HCT116 (cell line): ENCODE results near the gene FRK. TPM values are rescaled to one million over a fixed set of nuclear protein-coding genes. Genes with fewer than 3 reads are reported as not detected.

Experiments used
- ATAC-seq: fragments of 200-7000 bp; cut with Tn5 transposase; 2 replicates; pipeline ENCODE4 v1.9.1; 2020; ENCODE audit warnings: mild to moderate bottlenecking, moderate library complexity
- BruUV-seq: library from RNA; stranded (reverse); fragments of 400-500 nt; replicated peaks from 2 replicates; lab custom pipeline; 2021; lab: Mats Ljungman, UMichigan
- CTCF ChIA-PET: fragments of 300-600 bp; sonication (Branson Sonifier 250); formaldehyde crosslinking; loops from one replicate; lab custom pipeline; 2021; ENCODE audit warnings: antibody characterized with exemption; lab: Charles Lee
- POLR2A ChIA-PET: fragments of 300-600, 350-600 bp; sonication (Branson Sonifier 250); formaldehyde crosslinking; loops from one replicate; lab custom pipeline; 2021; ENCODE audit warnings: antibody characterized with exemption; lab: Charles Lee
- RAD21 ChIA-PET, 2 experiments: fragments of 300-600 bp; sonication (Branson Sonifier 250); formaldehyde crosslinking; loops; one replicate each; lab custom pipeline; 2023; ENCODE audit warnings: low total read pairs in 2 of 2; ENCODE audit not compliant: uncharacterized antibody in 2 of 2, unreplicated experiment in 2 of 2, low non-redundant PET in 1 of 2; lab: Charles Lee
- DNase-seq: peaks from one replicate; pipeline ENCODE4 v3.0.0-alpha.2; 2010; ENCODE audit warnings: low read depth, low spot score
- H2AFZ ChIP-seq: fragments of 200-600 bp; shearing (Covaris generic), sonication (generic); 2 replicates; pipeline ENCODE4 v1.6.1; 2017; ENCODE audit warnings: low read depth, mixed run types, mixed read lengths, antibody characterized with exemption, low read length; ENCODE audit not compliant: poor library complexity, severe bottlenecking
- H3K27ac ChIP-seq: 2 replicates; pipeline ENCODE4 v1.5.1; 2012; ENCODE audit warnings: low read depth, low read length
- H3K27me3 ChIP-seq: fragments of 200-600 bp; sonication (generic); 2 replicates; pipeline ENCODE4 v1.6.1; 2016; ENCODE audit warnings: mixed run types, low read length, mixed read lengths; ENCODE audit not compliant: insufficient read depth
- H3K36me3 ChIP-seq, 2 experiments: fragments of 200-500 bp in 1 of 2; fragments of 200-600 bp in 1 of 2; sonication (Bioruptor generic) in 1 of 2; sonication (generic) in 1 of 2; 2 replicates each; pipeline versions ENCODE4 v1.5.1 to v1.6.1; 2014 to 2016; ENCODE audit warnings: low read length in 2 of 2, inconsistent platforms in 1 of 2, mixed read lengths in 1 of 2, mixed run types in 1 of 2; ENCODE audit not compliant: insufficient read depth in 2 of 2, control insufficient read depth in 1 of 2
- H3K4me1 ChIP-seq, 2 experiments: fragments of 200-600 bp in 1 of 2; sonication (generic) in 1 of 2; 2 replicates each; pipeline versions ENCODE4 v1.5.1 to v1.6.1; 2012 to 2017; ENCODE audit warnings: low read length in 2 of 2, inconsistent platforms in 1 of 2, mild to moderate bottlenecking in 1 of 2, mixed read lengths in 1 of 2, mixed run types in 1 of 2, moderate library complexity in 1 of 2; ENCODE audit not compliant: insufficient read depth in 2 of 2, control insufficient read depth in 1 of 2
- H3K4me2 ChIP-seq: fragments of 200-600 bp; sonication (generic); 2 replicates; pipeline ENCODE4 v1.6.1; 2017; ENCODE audit warnings: mixed run types, low read length, mixed read lengths
- H3K4me3 ChIP-seq, 2 experiments: fragments of 200-600 bp in 1 of 2; sonication (generic) in 1 of 2; replicated peaks in 1 of 2; 2 replicates each; pipeline ENCODE4 v1.5.1; 2011 to 2016; ENCODE audit warnings: low read length in 2 of 2, control low read depth in 1 of 2, low read depth in 1 of 2, mild to moderate bottlenecking in 1 of 2, mixed read lengths in 1 of 2, mixed run types in 1 of 2
- H3K79me2 ChIP-seq: fragments of 200-600 bp; sonication (generic); 2 replicates; pipeline ENCODE4 v1.6.1; 2017; ENCODE audit warnings: mild to moderate bottlenecking, mixed run types, low read length, moderate library complexity, mixed read lengths; ENCODE audit not compliant: insufficient read depth
- H3K9ac ChIP-seq: fragments of 200-600 bp; sonication (generic); 2 replicates; pipeline ENCODE4 v1.6.1; 2016; ENCODE audit warnings: low read length, mixed read lengths
- H3K9me2 ChIP-seq: fragments of 200-600 bp; sonication (generic), shearing (Covaris generic); 2 replicates; pipeline ENCODE4 v1.6.1; 2017; ENCODE audit warnings: mixed run types, mild to moderate bottlenecking, moderate library complexity; ENCODE audit not compliant: insufficient read depth
- H3K9me3 ChIP-seq, 2 experiments: fragments of 200-500 bp in 1 of 2; fragments of 200-600 bp in 1 of 2; sonication (Bioruptor generic) in 1 of 2; sonication (generic) in 1 of 2; 2 replicates each; pipeline ENCODE4 v1.6.1; 2014 to 2017; ENCODE audit warnings: low read length in 2 of 2, mixed read lengths in 2 of 2, inconsistent platforms in 1 of 2, low read depth in 1 of 2, mild to moderate bottlenecking in 1 of 2, mixed run types in 1 of 2, moderate library complexity in 1 of 2; ENCODE audit not compliant: control insufficient read depth in 1 of 2, insufficient read depth in 1 of 2
- H4K20me1 ChIP-seq: fragments of 200-600 bp; sonication (generic), shearing (Covaris generic); 2 replicates; pipeline ENCODE4 v1.6.1; 2017; ENCODE audit warnings: mixed run types, mild to moderate bottlenecking, moderate library complexity; ENCODE audit not compliant: insufficient read depth
- CBX3 ChIP-seq: IDR thresholded peaks from 2 replicates; pipeline ENCODE4 v1.6.1; 2012; ENCODE audit warnings: low read depth
- CEBPB ChIP-seq: IDR thresholded peaks from 2 replicates; pipeline ENCODE4 v1.6.1; 2012; ENCODE audit warnings: low read depth
- ELF1 ChIP-seq: IDR thresholded peaks from 2 replicates; pipeline ENCODE4 v1.6.1; 2012; ENCODE audit warnings: low read depth, borderline replicate concordance
- EZH2phosphoT487 ChIP-seq: fragments of 200-600 bp; IDR thresholded peaks from 2 replicates; pipeline ENCODE4 v1.6.1; 2018; ENCODE audit warnings: antibody characterized with exemption, borderline replicate concordance
- POLR2A ChIP-seq: IDR thresholded peaks from 2 replicates; pipeline ENCODE4 v1.7.0; 2011; ENCODE audit warnings: borderline replicate concordance; ENCODE audit not compliant: insufficient read depth, insufficient read length; ENCODE audit errors: extremely low read depth
- POLR2AphosphoS5 ChIP-seq: IDR thresholded peaks from 2 replicates; pipeline ENCODE4 v1.6.1; 2011; ENCODE audit warnings: mild to moderate bottlenecking, low read depth, low read length, moderate library complexity
- RAD21 ChIP-seq: IDR thresholded peaks from 2 replicates; pipeline ENCODE4 v1.6.1; 2012; ENCODE audit warnings: low read depth, mild to moderate bottlenecking
- TCF7L2 ChIP-seq: IDR thresholded peaks from 2 replicates; pipeline ENCODE4 v1.7.0; 2011; ENCODE audit warnings: borderline replicate concordance, inconsistent platforms; ENCODE audit not compliant: insufficient read depth, insufficient read length; ENCODE audit errors: extremely low read depth
- ZNF274 ChIP-seq: fragments of 200-500 bp; sonication (Bioruptor generic); IDR thresholded peaks from 2 replicates; pipeline ENCODE4 v1.6.1; 2014; ENCODE audit warnings: mild to moderate bottlenecking, low read depth, low read length, inconsistent platforms
- intact Hi-C: fragments of 100-400 bp; cut with micrococcal nuclease; formaldehyde crosslinking; loops from 2 replicates; pipeline ENCODE4 v1.10.0; 2022
- total RNA-seq: library from RNA; stranded (reverse); gene quantifications from one replicate; pipeline ENCODE4 v1.2.1, GENCODE V29; 2021; ENCODE audit not compliant: unreplicated experiment
- TF ChIP-seq, protein P1 (sequence below): IDR thresholded peaks from 2 replicates; pipeline ENCODE4 v1.6.1; 2012
- TF ChIP-seq, protein P2 (sequence below): IDR thresholded peaks from 2 replicates; pipeline ENCODE4 v1.6.1; 2012

FRK gene
- total RNA-seq, 1 experiment from 2014 or later, result 3.7 TPM

DNA sequence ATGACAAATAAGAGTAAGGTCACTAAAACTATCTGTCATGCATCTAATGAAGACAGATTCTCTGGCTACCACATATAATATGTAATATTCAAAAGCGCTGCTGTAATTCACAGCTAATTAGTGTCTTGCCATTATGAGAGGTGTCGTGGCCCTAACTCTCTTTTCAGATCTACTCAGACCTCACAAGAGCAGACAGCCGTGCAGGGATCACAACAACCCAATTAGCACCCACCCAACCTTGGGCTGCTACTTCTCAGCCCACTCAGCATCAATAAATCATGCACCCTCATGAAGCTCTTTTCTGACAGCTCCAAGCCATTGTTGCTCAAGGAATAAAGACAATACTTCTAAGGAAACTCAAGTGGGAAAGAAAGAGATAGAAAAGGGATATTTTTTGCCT is 61.5 kb downstream of the FRK start:
- TF ChIP-seq EZH2phosphoT487 (no peak), POLR2A (no peak), CBX3 (no peak), POLR2AphosphoS5 (no peak), ZNF274 (no peak), TCF7L2 (no peak), CEBPB (no peak), ELF1 (no peak), RAD21 (no peak)
- TF ChIP-seq, protein P1, sequence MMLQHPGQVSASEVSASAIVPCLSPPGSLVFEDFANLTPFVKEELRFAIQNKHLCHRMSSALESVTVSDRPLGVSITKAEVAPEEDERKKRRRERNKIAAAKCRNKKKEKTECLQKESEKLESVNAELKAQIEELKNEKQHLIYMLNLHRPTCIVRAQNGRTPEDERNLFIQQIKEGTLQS, result no peak
- TF ChIP-seq, protein P2, sequence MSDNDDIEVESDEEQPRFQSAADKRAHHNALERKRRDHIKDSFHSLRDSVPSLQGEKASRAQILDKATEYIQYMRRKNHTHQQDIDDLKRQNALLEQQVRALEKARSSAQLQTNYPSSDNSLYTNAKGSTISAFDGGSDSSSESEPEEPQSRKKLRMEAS, result no peak
- BruUV-seq, result no TSS peak
- CTCF ChIA-PET, result interaction anchor here (1.5 kb wide), 2 partner anchors 12 to 98 kb away, joined by 3 to 4 read pairs; no protein-coding TSS in a partner anchor

More for the DNA sequence above, 61.5 kb downstream of the FRK start:
- Histone ChIP-seq H3K4me2 (no peak overlapping the region), H3K9me2 (no peaks in the 10 kb centered on the region), H3K36me3 (no peaks in the 10 kb centered on the region), H3K27ac (no peak overlapping the region), H4K20me1 (no peaks in the 10 kb centered on the region), H3K9me3 (no peaks in the 10 kb centered on the region), H3K79me2 (no peaks in the 10 kb centered on the region), H3K27me3 (no peaks in the 10 kb centered on the region), H3K9ac (no peak overlapping the region), H2AFZ (no peak overlapping the region), H3K4me3 (no peak overlapping the region), H3K4me1 (no peaks in the 10 kb centered on the region)
- ATAC-seq, result no peak
- DNase-seq, result no peak
- intact Hi-C loops, result no loop called here
- ChIA-PET POLR2A (no interaction called here), RAD21 (no interaction called here)
